Metanephros (tissue), 1 donor: ENCODE results near the gene CCN6. TPM values are rescaled to one million over a fixed set of nuclear protein-coding genes. Genes with fewer than 3 reads are reported as not detected.

Experiments used
- total RNA-seq: library from RNA; depleted of rRNA; stranded (reverse); fragments of >200 nt; gene quantifications from one replicate; pipeline ENCODE4 v1.2.3, GENCODE V29; 2014

The CCN6 gene
- total RNA-seq: 1.1 TPM

GRCh38 chr6:112054001-112054400 lies at the start of gene CCN6:
Gene CCN6 (plus strand): TSS chr6:112054104. CDS start chr6:112054358, 254 bp downstream.

GRCh38 chr6:112087136-112087911 lies 33.4 kb downstream of the CCN6 start, which contains the start of the genes FAM229B and TUBE1:
Gene FAM229B (plus strand): TSS chr6:112087591. CDS start chr6:112099284, 11,693 bp downstream.
Gene TUBE1 (minus strand): TSS chr6:112087482. CDS start chr6:112087434, 48 bp downstream.

Other genes with a start within 250 kb of the CCN6 start
- gene FYN, start 180.7 kb upstream of the CCN6 start, total RNA-seq: 137 TPM
- gene TUBE1, start 33.4 kb downstream of the CCN6 start, total RNA-seq: 38.4 TPM
- 17.9 TPM for gene FAM229B, start 33.5 kb downstream of the CCN6 start, total RNA-seq
- gene LAMA4, start 200.5 kb downstream of the CCN6 start, total RNA-seq: 127 TPM